Body of pancreas (tissue), 4 donors: ENCODE results near the gene CDC123.
"Not testable (repeated sequence)": the region's sequence is repeated elsewhere in the genome, so short reads cannot be mapped to it uniquely, and the experiment has no call there.

Source experiments
- CTCF ChIP-seq, 7 experiments: fragments of 450-650 bp in 4 of 7; fragments of 200-600 bp in 3 of 7; sonication (generic) in 3 of 7; IDR thresholded peaks; one replicate each; pipeline ENCODE4 v1.5.1; 2016 to 2019; ENCODE audit warnings: antibody characterized with exemption in 7 of 7
- POLR2A ChIP-seq, 3 donors: fragments of 450-650 bp; IDR thresholded peaks; one replicate each; pipeline ENCODE4 v1.6.1; 2016; ENCODE audit warnings: antibody characterized with exemption in 3 of 3, mild to moderate bottlenecking in 2 of 3

DNA sequence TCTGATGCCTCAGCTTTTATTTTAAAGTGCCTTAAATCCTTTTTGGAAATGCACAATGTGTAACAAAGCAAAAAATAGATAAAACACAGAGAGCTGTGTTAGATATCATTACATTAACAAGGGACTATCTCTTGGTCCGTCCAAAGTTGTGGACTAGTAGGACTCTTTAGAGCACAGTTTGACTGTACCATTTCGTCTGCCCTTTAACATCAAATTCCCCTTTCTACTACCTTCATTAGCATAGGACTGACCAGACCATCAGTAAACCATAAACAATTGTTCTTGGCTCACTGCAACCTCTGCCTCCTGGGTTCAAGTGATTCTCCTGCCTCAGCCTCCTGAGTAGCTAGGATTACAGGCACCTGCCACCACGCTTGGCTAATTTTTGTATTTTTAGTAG, 101.8 kb downstream of the CDC123 start:
- not testable (repeated sequence) for TF ChIP-seq CTCF, POLR2A (IDR thresholded peaks at IDR 0.05)
